Stimulated activated CD4-positive, alpha-beta T cell treated with anti-CD3 and anti-CD28 coated beads, Interleukin-1b, Interleukin-23, amount 100 ng/mL, for 1 hour (primary cell): Measurements from ENCODE around the gene PPP1R9A.

Experiments
- DNase-seq, 2 donors: peaks; one replicate each; pipeline ENCODE4 v3.0.0-alpha.2; 2020; ENCODE audit warnings: low read depth in 2 of 2

PPP1R9A gene

GRCh38 chr7:94907026-94907810, at the start of gene PPP1R9A:
PPP1R9A (plus strand) TSS chr7:94907594; CDS start chr7:94910114, 2,520 bp downstream.
- no peak for DNase-seq

GRCh38 chr7:94871132-94871531, 36.3 kb upstream of the PPP1R9A start:
- no peak for DNase-seq

GRCh38 chr7:94873239-94873638, 34.2 kb upstream of the PPP1R9A start:
- no peak for DNase-seq

GRCh38 chr7:94874036-94874785, 33.2 kb upstream of the PPP1R9A start:
- DNase-seq = no peak

GRCh38 chr7:94875201-94875600, 32.2 kb upstream of the PPP1R9A start:
- DNase-seq = no peak

GRCh38 chr7:94877731-94878670, 29.4 kb upstream of the PPP1R9A start:
- DNase-seq = no peak

- no peak for DNase-seq
Measured at GRCh38 chr7:94882891-94883290, 24.5 kb upstream of the PPP1R9A start.

- DNase-seq = no peak
Measured at GRCh38 chr7:94883616-94884015, 23.8 kb upstream of the PPP1R9A start.

GRCh38 chr7:94888551-94888950, 18.8 kb upstream of the PPP1R9A start:
- DNase-seq = no peak

- DNase-seq = no peak
Measured at GRCh38 chr7:94888995-94889523, 18.3 kb upstream of the PPP1R9A start.

- DNase-seq = no peak
Measured at GRCh38 chr7:94890216-94890615, 17.2 kb upstream of the PPP1R9A start.

GRCh38 chr7:94893661-94894060, 13.7 kb upstream of the PPP1R9A start:
- DNase-seq = no peak

- no peak for DNase-seq
Measured at GRCh38 chr7:94897541-94897940, 9.9 kb upstream of the PPP1R9A start.

- DNase-seq = no peak
Measured at GRCh38 chr7:94898340-94898739, 9.1 kb upstream of the PPP1R9A start.

GRCh38 chr7:94901981-94902380, 5.4 kb upstream of the PPP1R9A start:
- DNase-seq = no peak

- DNase-seq = no peak
Measured at GRCh38 chr7:94903971-94904370, 3.4 kb upstream of the PPP1R9A start.

- DNase-seq = no peak
Measured at GRCh38 chr7:94904982-94905381, 2.4 kb upstream of the PPP1R9A start.

GRCh38 chr7:94906065-94906851, 1.1 kb upstream of the PPP1R9A start:
- DNase-seq = no peak

GRCh38 chr7:94907811-94908322, 473 bp downstream of the PPP1R9A start:
- no peak for DNase-seq

- DNase-seq = no peak
Measured at GRCh38 chr7:94908323-94909178, 1.2 kb downstream of the PPP1R9A start.
